Neutrophil (primary cell): Measurements from ENCODE around the gene MOGAT2.

ENCODE experiments used
- H3K27ac ChIP-seq: fragments of 200-600 bp; sonication (generic); 2 replicates; pipeline ENCODE4 v1.5.1; 2016; ENCODE audit warnings: mild to moderate bottlenecking, moderate library complexity
- H3K27me3 ChIP-seq: fragments of 200-600 bp; sonication (generic); 2 replicates; pipeline ENCODE4 v1.6.0; 2016; ENCODE audit warnings: mild to moderate bottlenecking
- H3K36me3 ChIP-seq: fragments of 200-600 bp; sonication (generic); 2 replicates; pipeline ENCODE4 v1.5.1; 2017
- H3K4me1 ChIP-seq, 2 experiments: fragments of 200-600 bp in 1 of 2; sonication (generic) in 1 of 2; 1 replicate in 1 of 2; 2 replicates in 1 of 2; pipeline versions ENCODE4 v1.5.1 to v1.6.1; 2013 to 2016; ENCODE audit warnings: low read depth in 1 of 2, low read length in 1 of 2, mild to moderate bottlenecking in 1 of 2, moderate library complexity in 1 of 2; ENCODE audit not compliant: control insufficient read depth in 1 of 2, insufficient read depth in 1 of 2
- H3K4me3 ChIP-seq, 2 experiments: fragments of 200-600 bp in 1 of 2; sonication (generic) in 1 of 2; 1 replicate in 1 of 2; 2 replicates in 1 of 2; pipeline ENCODE4 v1.5.1; 2013 to 2016; ENCODE audit warnings: low read depth in 1 of 2, low read length in 1 of 2, mild to moderate bottlenecking in 1 of 2, moderate library complexity in 1 of 2
- H3K9me3 ChIP-seq: fragments of 200-600 bp; sonication (generic); 2 replicates; pipeline ENCODE4 v1.5.1; 2016
- CTCF ChIP-seq: fragments of 200-600 bp; sonication (generic); IDR thresholded peaks from 2 replicates; pipeline ENCODE4 v1.5.1; 2016; ENCODE audit warnings: antibody characterized with exemption

The MOGAT2 gene

DNA sequence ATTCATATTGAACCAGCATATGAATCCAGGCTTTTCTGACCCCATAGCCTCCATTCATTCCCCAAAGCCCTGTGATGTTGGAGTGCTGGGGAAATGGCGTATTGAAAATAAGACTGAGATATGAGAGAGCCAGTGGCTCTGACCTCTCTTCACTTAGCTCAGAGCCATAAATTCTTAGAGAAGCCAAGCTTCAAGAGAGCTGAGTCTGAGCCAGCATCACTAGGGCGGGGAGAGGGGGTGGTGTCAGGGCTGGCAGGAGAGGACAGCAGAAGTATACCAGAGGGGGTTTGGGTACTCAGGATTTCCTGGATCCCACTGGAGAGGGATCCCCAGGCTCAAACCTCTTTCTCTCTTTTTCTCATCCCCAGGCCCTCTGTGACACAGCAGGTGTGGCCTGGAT lies 16.7 kb upstream of the MOGAT2 start:
- Histone ChIP-seq H3K27ac (no peak overlapping the region), H3K27me3 (peaks cover 26% of the 10 kb centered on the region), H3K4me1 (no peaks in the 10 kb centered on the region), H3K4me3 (no peak overlapping the region), H3K36me3 (no peaks in the 10 kb centered on the region), H3K9me3 (no peaks in the 10 kb centered on the region)
- TF ChIP-seq CTCF: no peak

DNA sequence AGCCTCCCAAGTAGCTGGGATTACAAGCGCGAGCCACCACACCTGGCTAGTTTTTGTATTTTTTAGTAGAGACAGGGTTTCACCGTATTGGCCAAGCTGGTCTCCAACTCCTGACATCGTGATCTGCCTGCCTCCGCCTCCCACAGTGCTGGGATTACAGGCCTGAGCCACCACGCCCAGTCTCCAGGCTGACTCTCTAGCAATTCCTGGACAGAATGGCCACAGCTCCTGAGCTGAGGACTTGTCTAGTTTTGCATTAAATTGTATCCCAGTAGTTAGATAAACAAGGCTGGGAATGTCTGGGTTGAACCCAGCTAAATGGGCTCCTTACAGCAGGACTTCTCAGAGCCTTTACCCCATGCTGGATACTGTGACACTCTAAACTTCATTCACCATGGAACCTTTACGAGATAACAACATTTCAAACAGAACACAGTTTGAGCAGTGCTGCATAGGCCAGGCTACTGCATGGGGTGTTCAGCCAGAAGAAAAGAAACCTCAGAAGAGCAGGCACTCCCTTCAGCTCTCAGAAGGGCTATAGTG lies 13.9 kb upstream of the MOGAT2 start:
- Histone ChIP-seq H3K4me1 (peaks cover 3 to 5% of the 10 kb centered on the region in 2 experiments), H3K27ac (no peak overlapping the region), H3K27me3 (peaks cover 9% of the 10 kb centered on the region), H3K9me3 (no peaks in the 10 kb centered on the region), H3K4me3 (no peak overlapping the region), H3K36me3 (no peaks in the 10 kb centered on the region)
- TF ChIP-seq CTCF: no peak

GRCh38 chr11:75705541-75705940 lies 12.1 kb upstream of the MOGAT2 start:
- TF ChIP-seq CTCF: no peak
- H3K4me1 ChIP-seq: peaks cover 3 to 5% of the 10 kb centered on the region in 2 experiments
- H3K27me3 ChIP-seq: no peaks in the 10 kb centered on the region
- no peaks in the 10 kb centered on the region for H3K36me3 ChIP-seq
- no peak overlapping the region for H3K4me3 ChIP-seq
- H3K9me3 ChIP-seq: no peaks in the 10 kb centered on the region
- no peak overlapping the region for H3K27ac ChIP-seq

DNA sequence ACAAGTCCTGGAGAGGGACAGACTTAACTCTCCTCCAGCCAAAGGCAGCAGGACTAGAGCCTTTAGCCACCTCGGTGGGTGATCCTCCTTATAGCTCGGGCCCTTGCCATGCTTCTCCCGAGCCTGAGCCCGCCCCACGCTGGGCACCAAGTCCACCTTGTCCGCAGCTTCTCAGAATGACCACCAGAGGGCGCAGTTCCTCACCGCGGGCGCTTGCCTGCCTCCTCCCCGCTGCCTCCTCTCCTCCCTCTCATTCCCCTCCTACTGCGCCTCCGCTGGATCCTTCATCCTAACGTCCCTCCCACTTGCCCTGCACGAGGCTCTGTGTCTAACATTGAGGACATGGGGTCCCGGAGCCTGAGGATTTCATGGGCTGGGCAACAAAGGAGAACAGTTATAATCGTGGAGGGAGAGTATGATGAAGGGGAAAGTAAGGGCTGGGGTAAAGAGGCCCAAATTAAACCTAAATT lies 11.3 kb upstream of the MOGAT2 start:
- no peaks in the 10 kb centered on the region for H3K36me3 ChIP-seq
- H3K4me3 ChIP-seq: no peak overlapping the region
- H3K9me3 ChIP-seq: no peaks in the 10 kb centered on the region
- H3K4me1 ChIP-seq: peaks cover 3 to 5% of the 10 kb centered on the region in 2 experiments
- TF ChIP-seq CTCF: peak; percentile 90
- H3K27ac ChIP-seq: no peak overlapping the region
- H3K27me3 ChIP-seq: no peaks in the 10 kb centered on the region

GRCh38 chr11:75714211-75714610 lies 3.4 kb upstream of the MOGAT2 start:
- TF ChIP-seq CTCF: no peak
- no peaks in the 10 kb centered on the region for H3K36me3 ChIP-seq
- H3K27ac ChIP-seq: no peak overlapping the region
- H3K27me3 ChIP-seq: peaks cover 6% of the 10 kb centered on the region
- H3K4me1 ChIP-seq: no peaks in the 10 kb centered on the region
- H3K9me3 ChIP-seq: no peaks in the 10 kb centered on the region
- no peak overlapping the region for H3K4me3 ChIP-seq
